DND-41 (cell line): ENCODE results near the gene PUDP.

Experiments used
- ATAC-seq: fragments of 200-7000 bp; cut with Tn5 transposase; 3 replicates; pipeline ENCODE4 v1.9.1; 2021; ENCODE audit warnings: low read depth; ENCODE audit not compliant: insufficient read depth
- DNase-seq: peaks from one replicate; pipeline ENCODE4 v3.0.0-alpha.2; 2020
- H2AFZ ChIP-seq: 2 replicates; pipeline ENCODE4 v1.6.0; 2012; ENCODE audit warnings: low read depth, low read length
- H3K27ac ChIP-seq: 2 replicates; pipeline ENCODE4 v1.5.1; 2012; ENCODE audit warnings: low read length, inconsistent platforms
- H3K27me3 ChIP-seq: fragments of 200-600 bp; sonication (generic); 2 replicates; pipeline ENCODE4 v1.6.0; 2012; ENCODE audit warnings: low read length, mild to moderate bottlenecking, inconsistent platforms; ENCODE audit not compliant: insufficient read depth, poor library complexity
- H3K36me3 ChIP-seq: 2 replicates; pipeline ENCODE4 v1.5.1; 2012; ENCODE audit warnings: low read length, inconsistent platforms; ENCODE audit not compliant: insufficient read depth
- H3K4me1 ChIP-seq: 2 replicates; pipeline ENCODE4 v1.5.1; 2012; ENCODE audit warnings: mild to moderate bottlenecking, low read length; ENCODE audit not compliant: insufficient read depth
- H3K4me2 ChIP-seq: 2 replicates; pipeline ENCODE4 v1.6.0; 2012; ENCODE audit warnings: mild to moderate bottlenecking, moderate library complexity, low read length, inconsistent platforms; ENCODE audit not compliant: insufficient read depth
- H3K4me3 ChIP-seq, 2 experiments: fragments of 200-600 bp in 1 of 2; shearing (Covaris generic) in 1 of 2; 2 replicates each; pipeline ENCODE4 v1.5.1; 2012 to 2016; ENCODE audit warnings: inconsistent platforms in 2 of 2, low read length in 2 of 2, mild to moderate bottlenecking in 2 of 2, low read depth in 1 of 2, moderate library complexity in 1 of 2
- H3K79me2 ChIP-seq: 2 replicates; pipeline ENCODE4 v1.6.0; 2012; ENCODE audit warnings: low read length, inconsistent platforms; ENCODE audit not compliant: insufficient read depth
- H3K9ac ChIP-seq: 2 replicates; pipeline ENCODE4 v1.6.0; 2012; ENCODE audit warnings: low read depth, mild to moderate bottlenecking, inconsistent platforms, low read length, moderate library complexity
- H3K9me3 ChIP-seq: 2 replicates; pipeline ENCODE4 v1.5.1; 2012; ENCODE audit warnings: low read length, moderate library complexity, mild to moderate bottlenecking, inconsistent platforms; ENCODE audit not compliant: insufficient read depth, severe bottlenecking
- H4K20me1 ChIP-seq: 2 replicates; pipeline ENCODE4 v1.6.0; 2012; ENCODE audit warnings: low read length; ENCODE audit not compliant: insufficient read depth
- CTCF ChIP-seq: IDR thresholded peaks from 2 replicates; pipeline ENCODE4 v1.5.1; 2012; ENCODE audit warnings: borderline replicate concordance, low read length, moderate library complexity, mild to moderate bottlenecking; ENCODE audit not compliant: poor library complexity, severe bottlenecking; ENCODE audit errors: extremely low read depth
- EZH2 ChIP-seq: IDR thresholded peaks from 3 replicates; pipeline ENCODE4 v1.6.1; 2012; ENCODE audit warnings: borderline replicate concordance, low read depth, mild to moderate bottlenecking, moderate library complexity, low read length, inconsistent platforms; ENCODE audit not compliant: severe bottlenecking

PUDP gene

DNA sequence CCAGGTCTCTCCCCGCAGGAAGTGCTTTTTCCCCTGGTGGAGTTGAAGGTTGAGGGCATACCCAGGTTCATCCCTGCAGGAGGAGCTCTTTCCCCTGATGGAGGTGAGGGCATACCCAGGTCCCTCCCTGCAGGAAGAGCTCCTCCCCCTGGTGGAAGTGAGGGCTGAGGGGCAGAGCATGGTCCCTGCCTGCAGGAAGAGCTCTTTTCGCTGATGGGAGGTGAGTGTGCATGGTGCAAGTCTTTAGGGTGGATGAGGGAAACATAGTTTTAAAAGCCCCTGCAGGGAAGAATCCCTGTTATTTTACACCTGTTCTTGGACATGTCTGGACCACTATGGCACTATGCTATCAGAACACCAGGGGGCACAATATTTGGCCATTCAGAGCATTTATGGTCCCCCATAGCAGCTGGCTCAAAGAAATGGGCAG is 43.7 kb upstream of the PUDP start:
- no peak overlapping the region for H3K4me2 ChIP-seq
- no peaks in the 10 kb centered on the region for H3K4me1 ChIP-seq
- no peaks in the 10 kb centered on the region for H3K9me3 ChIP-seq
- H3K9ac ChIP-seq: no peak overlapping the region
- H4K20me1 ChIP-seq: no peaks in the 10 kb centered on the region
- H3K27ac ChIP-seq: no peak overlapping the region
- no peaks in the 10 kb centered on the region for H3K27me3 ChIP-seq
- H2AFZ ChIP-seq: no peak overlapping the region
- H3K79me2 ChIP-seq: no peaks in the 10 kb centered on the region
- no peak for DNase-seq
- peaks cover 14% of the 10 kb centered on the region for H3K36me3 ChIP-seq
- no peak overlapping the region for H3K4me3 ChIP-seq
- TF ChIP-seq EZH2 (no peak), CTCF (peak; percentile 33)
- ATAC-seq: peak; percentile 27; the same call in 1 of the 3 replicates

DNA sequence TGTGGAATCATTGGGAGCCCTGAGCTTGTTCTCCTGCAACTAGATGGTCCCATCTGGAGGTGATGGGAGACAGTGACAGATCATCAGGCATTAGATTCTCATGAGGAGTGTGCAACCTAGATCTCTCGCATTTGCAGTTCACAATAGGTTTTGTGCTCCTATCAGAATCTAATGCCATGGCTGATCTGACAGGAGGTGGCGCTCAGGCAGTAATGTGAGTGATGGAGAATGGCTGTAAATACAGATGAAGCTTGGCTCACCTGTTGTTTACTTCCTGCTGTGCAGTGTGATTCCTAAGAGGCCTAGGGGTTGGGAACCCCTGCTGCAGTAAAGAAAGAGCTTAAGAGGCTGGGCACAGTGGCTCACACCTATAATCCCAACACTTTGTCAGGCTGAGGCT is 42.2 kb upstream of the PUDP start:
- Histone ChIP-seq H3K4me1 (no peaks in the 10 kb centered on the region), H4K20me1 (no peaks in the 10 kb centered on the region), H3K79me2 (no peaks in the 10 kb centered on the region), H2AFZ (no peak overlapping the region), H3K27ac (no peak overlapping the region), H3K9ac (no peak overlapping the region), H3K4me3 (no peak overlapping the region), H3K27me3 (no peaks in the 10 kb centered on the region), H3K9me3 (no peaks in the 10 kb centered on the region), H3K4me2 (no peak overlapping the region), H3K36me3 (peaks cover 14% of the 10 kb centered on the region)
- ATAC-seq: no peak
- DNase-seq: no peak
- TF ChIP-seq EZH2 (no peak), CTCF (no peak)

DNA sequence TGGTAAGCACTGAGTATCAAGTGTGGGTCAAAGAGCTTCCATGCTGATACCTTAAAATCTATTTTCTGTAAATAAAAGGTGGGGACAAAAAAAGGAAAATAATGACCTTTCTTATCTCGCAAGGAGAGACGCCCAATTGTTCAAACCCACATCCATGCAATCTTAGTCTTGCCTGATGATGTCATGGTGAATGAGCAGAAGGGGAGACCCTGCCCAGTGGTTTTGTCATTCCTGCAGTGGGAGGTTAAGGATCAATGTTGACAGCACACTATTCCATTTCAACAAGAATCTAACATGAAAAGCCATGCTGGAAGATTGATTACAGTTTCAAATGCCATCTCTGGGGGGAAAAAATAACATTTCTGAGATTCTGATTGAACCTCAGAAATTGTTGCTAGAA is 40.7 kb upstream of the PUDP start:
- no peaks in the 10 kb centered on the region for H4K20me1 ChIP-seq

More for the DNA sequence above, 40.7 kb upstream of the PUDP start:
- no peak overlapping the region for H2AFZ ChIP-seq
- no peak overlapping the region for H3K9ac ChIP-seq
- H3K9me3 ChIP-seq: no peaks in the 10 kb centered on the region
- no peaks in the 10 kb centered on the region for H3K4me1 ChIP-seq
- TF ChIP-seq CTCF (no peak), EZH2 (no peak)
- H3K79me2 ChIP-seq: no peaks in the 10 kb centered on the region
- H3K27me3 ChIP-seq: no peaks in the 10 kb centered on the region
- H3K4me2 ChIP-seq: no peak overlapping the region
- ATAC-seq: no peak
- no peak for DNase-seq
- no peak overlapping the region for H3K27ac ChIP-seq
- H3K36me3 ChIP-seq: peaks cover 14% of the 10 kb centered on the region
- no peak overlapping the region for H3K4me3 ChIP-seq
